ENCODE data around the gene BCL2. TPM values are rescaled to one million over a fixed set of nuclear protein-coding genes. Genes with fewer than 3 reads are reported as not detected.

The BCL2 gene
- polyA plus RNA-seq, 4 donors: 23.3 to 28.8 (median 27.1) TPM

GRCh38 chr18:63074981-63075404 is 244.6 kb downstream of the BCL2 start:
- peak in 2 of 4 donors; percentile 36 to 39 for DNase-seq (ENCODE audit: low read depth in 4 of 4, low spot score in 3 of 4)

GRCh38 chr18:63073481-63073880 is 246.1 kb downstream of the BCL2 start:
- no peak for DNase-seq (ENCODE audit: low read depth in 4 of 4, low spot score in 3 of 4)

Other genes starting within 250 kb of the BCL2 start
- gene KDSR, start 47.4 kb upstream of the BCL2 start, polyA plus RNA-seq (ENCODE audit: insufficient read length in 4 of 4): 10 to 100 TPM; 42.9 to 48.8 (median 47.9) TPM
- 10 to 100 TPM; 52.8 to 64.9 (median 63.1) TPM for gene VPS4B, start 102.7 kb upstream of the BCL2 start, polyA plus RNA-seq (ENCODE audit: insufficient read length in 4 of 4)
- gene SERPINB5, start 157.2 kb upstream of the BCL2 start, polyA plus RNA-seq (ENCODE audit: insufficient read length in 4 of 4): under 1 TPM in 1 of 4 donors, not detected in 3; 0.04 TPM
- gene SERPINB12, start 222.6 kb upstream of the BCL2 start, polyA plus RNA-seq (ENCODE audit: insufficient read length in 4 of 4): under 1 TPM in 1 of 4 donors, not detected in 3; 0.04 TPM

Data from right renal pelvis (tissue), 4 donors.